Ovary (tissue), 3 donors: ENCODE results near the gene CLIP2.

ENCODE experiments used
- CTCF ChIP-seq, 3 donors: fragments of 450-650 bp in 2 of 3; fragments of 200-600 bp in 1 of 3; IDR thresholded peaks; one replicate each; pipeline versions ENCODE4 v1.5.1 to v1.8.0; 2016 to 2022; ENCODE audit warnings: antibody characterized with exemption in 3 of 3, mild to moderate bottlenecking in 1 of 3
- POLR2A ChIP-seq: fragments of 450-650 bp; IDR thresholded peaks from one replicate; pipeline ENCODE4 v1.6.1; 2017; ENCODE audit warnings: antibody characterized with exemption, mild to moderate bottlenecking, moderate library complexity
- donor health status: DM: no; HTN: no; CAD: no.

DNA sequence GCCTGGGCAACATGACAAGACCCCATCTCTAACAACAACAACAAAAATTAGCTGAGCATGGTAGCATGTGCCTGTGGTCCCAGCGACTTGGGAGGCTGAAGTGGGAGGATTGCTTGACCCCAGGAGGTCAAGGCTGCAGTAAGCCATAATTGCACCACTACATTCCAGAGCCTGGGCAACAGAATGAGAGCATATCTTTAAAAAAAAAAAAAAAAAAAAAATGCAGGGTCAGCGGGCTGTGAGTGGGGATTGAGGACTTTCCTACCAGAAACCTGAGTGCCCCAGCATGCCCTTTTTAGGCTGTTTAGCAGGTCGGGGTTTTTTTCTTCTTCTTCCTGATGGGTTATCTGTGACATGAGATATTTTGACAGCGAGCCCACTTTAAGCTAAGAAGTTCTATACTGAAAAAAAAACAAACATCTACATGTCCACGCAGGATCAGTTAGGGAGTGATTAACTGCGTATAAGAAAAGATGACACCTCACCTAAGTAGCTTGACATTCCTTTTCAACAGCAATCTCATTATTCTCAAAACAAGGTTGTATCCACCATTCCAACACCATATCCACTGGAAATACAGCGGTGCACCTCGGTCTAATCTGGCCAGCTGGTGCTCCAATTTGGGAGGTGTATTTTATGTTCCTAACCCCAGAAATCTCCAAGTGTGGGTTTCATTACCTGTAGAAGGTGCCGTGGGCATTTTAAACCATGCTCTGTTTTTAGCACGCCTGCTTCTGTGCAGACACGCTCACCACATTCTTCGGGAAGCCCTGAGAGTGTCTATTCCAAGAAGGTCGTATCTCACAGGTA is 21.2 kb upstream of the CLIP2 start:
- no peak for TF ChIP-seq POLR2A
- TF ChIP-seq CTCF (IDR thresholded peaks at IDR 0.05), result no peak
